ENCODE results near the gene MIEF1. TPM values are rescaled to one million over a fixed set of nuclear protein-coding genes. Genes with fewer than 3 reads are reported as not detected.

Gene MIEF1
- total and polyA plus RNA-seq, 2 of the 8 experiments (the other 6 are each of a cell fraction or from before 2014, with no cell fraction given) = 16.8 to 32.7 TPM

DNA sequence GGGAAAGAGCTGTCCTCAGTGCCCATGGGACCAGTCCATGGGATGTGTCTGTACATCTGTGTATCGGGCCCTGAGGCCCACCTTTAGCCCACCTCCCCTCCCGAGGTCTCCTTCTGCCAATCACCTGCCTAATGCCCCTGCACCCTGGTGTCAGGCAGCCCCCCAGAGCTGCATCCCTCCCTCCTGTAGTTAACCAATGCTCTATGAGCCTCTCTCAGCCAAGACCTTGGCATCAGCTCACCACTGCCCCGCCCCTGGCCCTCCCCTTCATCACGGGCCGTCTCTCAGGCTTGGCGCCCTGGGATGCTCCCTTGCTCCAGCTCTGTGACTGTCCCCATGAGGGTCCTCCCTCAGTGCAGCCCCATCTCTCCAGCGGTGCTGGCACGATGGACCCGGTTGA lies 26.8 kb upstream of the MIEF1 start:
- 83% methylated on average over 8 of the region's 9 CpGs; no CpG with 5 or more reads in 1 of the 2 experiments for WGBS, 2 experiments (ENCODE audit: extremely low coverage in 1 of 2, insufficient coverage in 1 of 2, insufficient read length in 1 of 2, insufficient replicate concordance in 2 of 2, low coverage in 1 of 2, low lambda C conversion rate in 2 of 2, missing lambda C conversion rate in 1 of 2)
- Histone ChIP-seq H3K4me2 (ENCODE audit: insufficient read depth in 1 of 2, low read depth in 2 of 2, low read length in 2 of 2) (no peak overlapping the region), H3K36me3 (ENCODE audit: control insufficient read depth in 2 of 4, insufficient read depth in 4 of 4, low read length in 3 of 4) (no peaks in the 10 kb centered on the region), H2BK5ac (ENCODE audit: low read depth, low read length) (0 out of 2 replicates have a peak overlapping the region, but pooled peaks have one; percentile 12), H4K91ac (replicated peaks; ENCODE audit: insufficient read length, low read length) (no peak overlapping the region), H2BK120ac (replicated peaks; ENCODE audit: low read depth, low read length) (no peak overlapping the region), H4K8ac (ENCODE audit: extremely low read depth, insufficient read depth, low read length) (no peak overlapping the region), H4K20me1 (replicated peaks in 1 of 2; ENCODE audit: control insufficient read depth in 1 of 2, insufficient read depth in 2 of 2, low read length in 2 of 2) (peaks cover 7 to 13% of the 10 kb centered on the region in 2 experiments), H3K4ac (replicated peaks; ENCODE audit: insufficient read length, low read depth, low read length) (no peak overlapping the region), H3K14ac (ENCODE audit: insufficient read length) (no peak overlapping the region), H3K79me2 (ENCODE audit: control insufficient read depth in 1 of 2, insufficient read depth in 2 of 2, low read length in 2 of 2) (no peaks in the 10 kb centered on the region), H3K9me3 (ENCODE audit: insufficient read depth in 2 of 2, low read depth in 1 of 2, low read length in 1 of 2) (no peaks in the 10 kb centered on the region), H4K5ac (ENCODE audit: insufficient read length, low read depth, low read length) (no peak overlapping the region), H2BK15ac (ENCODE audit: low read length) (no peak overlapping the region), H3K79me1 (ENCODE audit: low read depth, low read length) (peaks cover 3% of the 10 kb centered on the region), H3K27ac (ENCODE audit: low read depth, low read length) (no peak overlapping the region), H3K23me2 (ENCODE audit: low read depth, low read length) (no peaks in the 10 kb centered on the region), H2BK20ac (ENCODE audit: low read length) (no peak overlapping the region), H3K4me3 (ENCODE audit: extremely low read depth in 1 of 4, insufficient read depth in 2 of 4, low read depth in 3 of 4, low read length in 4 of 4) (no peak overlapping the region), H3K56ac (replicated peaks; ENCODE audit: insufficient read length, low read depth, low read length) (no peak overlapping the region), H3K4me1 (replicated peaks in 1 of 4; ENCODE audit: control insufficient read depth in 3 of 4, insufficient read depth in 4 of 4, low read length in 3 of 4) (peaks cover 16 to 40% (median 31%) of the 10 kb centered on the region in 4 experiments), H3K9ac (replicated peaks in 1 of 4; ENCODE audit: extremely low read depth in 1 of 4, low read depth in 3 of 4, low read length in 3 of 4) (no peak overlapping the region), H2AK5ac (ENCODE audit: low read depth, low read length) (no peak overlapping the region; the same call in 1 of the 2 replicates), H2AFZ (ENCODE audit: low read length) (no peak overlapping the region), H3K27me3 (replicated peaks in 1 of 4; ENCODE audit: control insufficient read depth in 3 of 4, extremely low read depth in 1 of 4, insufficient read depth in 3 of 4, low read length in 3 of 4) (no peaks in the 10 kb centered on the region), H3K23ac (ENCODE audit: insufficient read length) (no peak overlapping the region), H2BK12ac (ENCODE audit: low read depth, low read length) (no peak overlapping the region), H3K18ac (ENCODE audit: extremely low read depth, low read length) (no peak overlapping the region)
- ChIA-PET CTCF (ENCODE audit: partially characterized antibody) (interaction anchor here (0.5 to 11.1 kb wide), 11 partner anchors 15 to 920 kb away, joined by 3 to 120 read pairs (median 4); no protein-coding TSS in a partner anchor), POLR2A (ENCODE audit: partially characterized antibody) (interaction anchor here (0.8 to 3.3 kb wide), 3 partner anchors 13 to 156 kb away, joined by 3 to 18 read pairs (median 7); partner anchors contain the start of gene RPL3)
- DNase-seq (ENCODE audit: low read depth in 1 of 2, low spot score in 2 of 2) (no peak), FAIRE-seq (no peak)
- TF ChIP-seq TAF7 (optimal IDR thresholded peaks at IDR 0.05; ENCODE audit: borderline replicate concordance, low read depth, low read length) (no peak), SP2 (IDR thresholded peaks at IDR 0.05; ENCODE audit: low read length) (no peak), RXRA (IDR thresholded peaks at IDR 0.05; ENCODE audit: insufficient read depth, low read depth, low read length) (no peak), CHD2 (IDR thresholded peaks at IDR 0.05; ENCODE audit: low read length) (no peak), CHD1 (IDR thresholded peaks at IDR 0.05; ENCODE audit: low read depth, low read length) (no peak), CREB1 (IDR thresholded peaks at IDR 0.05) (no peak), ATF2 (IDR thresholded peaks at IDR 0.05; ENCODE audit: low read length) (no peak), POLR2AphosphoS5 (IDR thresholded peaks at IDR 0.05; ENCODE audit: low read depth, low read length) (no peak), TEAD4 (IDR thresholded peaks at IDR 0.05; ENCODE audit: low read depth, low read length) (no peak), CEBPB (IDR thresholded peaks at IDR 0.05; ENCODE audit: low read depth, low read length) (no peak), CTBP2 (IDR thresholded peaks at IDR 0.05; ENCODE audit: borderline replicate concordance, insufficient read depth, insufficient read length, low read length) (no peak)
- TF ChIP-seq, protein P1, sequence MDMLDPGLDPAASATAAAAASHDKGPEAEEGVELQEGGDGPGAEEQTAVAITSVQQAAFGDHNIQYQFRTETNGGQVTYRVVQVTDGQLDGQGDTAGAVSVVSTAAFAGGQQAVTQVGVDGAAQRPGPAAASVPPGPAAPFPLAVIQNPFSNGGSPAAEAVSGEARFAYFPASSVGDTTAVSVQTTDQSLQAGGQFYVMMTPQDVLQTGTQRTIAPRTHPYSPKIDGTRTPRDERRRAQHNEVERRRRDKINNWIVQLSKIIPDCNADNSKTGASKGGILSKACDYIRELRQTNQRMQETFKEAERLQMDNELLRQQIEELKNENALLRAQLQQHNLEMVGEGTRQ (IDR thresholded peaks at IDR 0.05; ENCODE audit: low read length) = no peak
